Left lung (tissue), 10 donors: ENCODE measurements around the gene KRTAP10-3. TPM values are rescaled to one million over a fixed set of nuclear protein-coding genes. Genes with fewer than 3 reads are reported as not detected.
A peak's percentile ranks its signal among the peaks of the same experiment; 100 is the strongest.

ENCODE experiments used
- ATAC-seq: fragments of 200-7000 bp; cut with Tn5 transposase; one replicate; pipeline ENCODE4 v1.9.1; 2020; ENCODE audit warnings: moderate library complexity
- DNase-seq, 4 donors: peaks; one replicate each; pipeline ENCODE4 v3.0.0-alpha.2; 2013 to 2020
- H3K27ac ChIP-seq, 2 donors: fragments of 200-600 bp; sonication (generic) in 1 of 2; one replicate each; pipeline versions ENCODE4 v1.5.0 to v1.8.0; 2020 to 2021
- H3K27me3 ChIP-seq, 2 donors: fragments of 200-600 bp; sonication (generic) in 1 of 2; one replicate each; pipeline versions ENCODE4 v1.5.0 to v1.8.0; 2020 to 2021
- H3K36me3 ChIP-seq, 2 donors: fragments of 200-600 bp; sonication (generic) in 1 of 2; one replicate each; pipeline versions ENCODE4 v1.5.0 to v1.8.0; 2020 to 2021
- H3K4me1 ChIP-seq, 2 donors: fragments of 200-600 bp; one replicate each; pipeline ENCODE4 v1.8.0; 2021
- H3K4me3 ChIP-seq, 2 donors: fragments of 200-600 bp; sonication (generic) in 1 of 2; one replicate each; pipeline versions ENCODE4 v1.5.0 to v1.8.0; 2020 to 2021; ENCODE audit warnings: mild to moderate bottlenecking in 1 of 2
- H3K9me3 ChIP-seq, 2 donors: fragments of 200-600 bp; sonication (generic) in 1 of 2; one replicate each; pipeline versions ENCODE4 v1.5.0 to v1.8.0; 2020 to 2021
- CTCF ChIP-seq, 2 donors: fragments of 200-600 bp; sonication (generic) in 1 of 2; IDR thresholded peaks; one replicate each; pipeline versions ENCODE4 v1.5.0 to v1.8.0; 2021; ENCODE audit warnings: antibody characterized with exemption in 2 of 2
- intact Hi-C, 2 donors: fragments of 100-400 bp; cut with DNase I; formaldehyde crosslinking; loops; one replicate each; pipeline versions ENCODE4 v1.11.2 to v1.14.2; 2022
- polyA plus RNA-seq, 6 donors: library from polyadenylated mRNA; unstranded; fragments of 120-200 nt; gene quantifications; one replicate each; pipeline ENCODE4 v1.2.1, GENCODE V29; 2013; ENCODE audit not compliant: insufficient read length in 6 of 6
- total RNA-seq, 2 donors: library from RNA; stranded (reverse); fragmentation: NEBNext Ultra II Directional; extraction: Animal tissue kit (Norgen Biotek cat#: 25700); gene quantifications; one replicate each; pipeline ENCODE4 v1.2.1, GENCODE V29; 2021
- donor health status: DM: no; HTN: yes; CAD: no.
- donor health status: DM: no; HTN: no; CAD: no.

Gene KRTAP10-3
- total and polyA plus RNA-seq, 8 donors, result not detected

GRCh38 chr21:44521301-44521927, 37.2 kb downstream of the KRTAP10-3 start:
- ATAC-seq (peak; percentile 22), DNase-seq (peak in 2 of 4 donors; percentile 26 to 61)
- no peak overlapping the region for H3K4me3 ChIP-seq
- no peaks in the 10 kb centered on the region for H3K4me1 ChIP-seq
- peaks cover 0 to 36% of the 10 kb centered on the region in 2 donors for H3K27me3 ChIP-seq
- no peaks in the 10 kb centered on the region for H3K36me3 ChIP-seq
- intact Hi-C loops, result no loop called here
- H3K9me3 ChIP-seq, result peaks cover 0 to 3% of the 10 kb centered on the region in 2 donors
- H3K27ac ChIP-seq, result no peak overlapping the region
- TF ChIP-seq CTCF (IDR thresholded peaks at IDR 0.05), result no peak

DNA sequence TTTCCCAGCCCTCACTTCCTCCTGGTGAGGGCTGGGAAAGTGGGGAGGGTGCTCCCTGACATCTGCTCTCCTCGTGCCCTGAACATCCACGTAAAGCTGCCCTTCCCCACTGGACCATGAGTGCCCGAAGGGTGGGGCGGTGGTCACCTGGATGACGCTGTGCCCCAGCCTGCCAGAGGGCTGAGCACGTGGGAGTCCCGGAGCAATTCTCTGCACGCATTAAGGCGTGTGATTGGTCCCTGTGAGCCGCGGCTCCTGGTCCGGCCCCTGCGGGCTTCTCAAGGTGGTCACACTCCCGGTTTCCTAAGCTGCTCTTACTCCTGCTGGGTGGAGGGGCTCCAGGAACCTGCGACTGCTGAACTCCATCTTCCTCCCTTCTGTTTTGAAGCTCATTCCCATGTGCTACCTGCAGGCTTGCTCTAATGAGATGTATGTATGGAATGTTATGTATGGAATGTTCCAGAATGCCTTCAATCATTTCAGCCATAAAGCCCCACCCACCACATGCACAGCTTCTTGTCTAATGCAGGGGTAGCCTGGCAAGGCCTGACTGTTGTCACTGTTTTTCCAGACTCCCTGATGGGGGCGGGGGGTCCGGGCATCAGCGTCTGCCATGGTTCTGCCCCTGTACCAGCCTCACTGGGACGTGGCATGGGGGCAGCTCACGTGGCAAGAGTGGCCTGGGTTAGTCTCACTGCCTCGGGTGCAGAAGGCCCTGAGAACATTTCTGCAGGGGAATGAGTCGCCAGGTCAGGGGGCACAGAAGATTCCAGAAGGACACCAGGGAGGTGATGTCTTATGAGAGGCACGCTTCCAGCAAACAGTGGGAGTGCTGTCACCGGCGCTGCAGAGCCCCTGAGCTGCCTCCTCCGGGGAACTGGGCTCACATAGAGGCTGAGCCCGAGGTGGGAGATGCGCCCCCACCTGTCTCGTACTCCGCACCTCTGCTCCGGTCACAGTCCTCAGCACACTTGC, 38.0 kb downstream of the KRTAP10-3 start:
- no peak for TF ChIP-seq CTCF (IDR thresholded peaks at IDR 0.05)
- intact Hi-C loops, result no loop called here

DNA sequence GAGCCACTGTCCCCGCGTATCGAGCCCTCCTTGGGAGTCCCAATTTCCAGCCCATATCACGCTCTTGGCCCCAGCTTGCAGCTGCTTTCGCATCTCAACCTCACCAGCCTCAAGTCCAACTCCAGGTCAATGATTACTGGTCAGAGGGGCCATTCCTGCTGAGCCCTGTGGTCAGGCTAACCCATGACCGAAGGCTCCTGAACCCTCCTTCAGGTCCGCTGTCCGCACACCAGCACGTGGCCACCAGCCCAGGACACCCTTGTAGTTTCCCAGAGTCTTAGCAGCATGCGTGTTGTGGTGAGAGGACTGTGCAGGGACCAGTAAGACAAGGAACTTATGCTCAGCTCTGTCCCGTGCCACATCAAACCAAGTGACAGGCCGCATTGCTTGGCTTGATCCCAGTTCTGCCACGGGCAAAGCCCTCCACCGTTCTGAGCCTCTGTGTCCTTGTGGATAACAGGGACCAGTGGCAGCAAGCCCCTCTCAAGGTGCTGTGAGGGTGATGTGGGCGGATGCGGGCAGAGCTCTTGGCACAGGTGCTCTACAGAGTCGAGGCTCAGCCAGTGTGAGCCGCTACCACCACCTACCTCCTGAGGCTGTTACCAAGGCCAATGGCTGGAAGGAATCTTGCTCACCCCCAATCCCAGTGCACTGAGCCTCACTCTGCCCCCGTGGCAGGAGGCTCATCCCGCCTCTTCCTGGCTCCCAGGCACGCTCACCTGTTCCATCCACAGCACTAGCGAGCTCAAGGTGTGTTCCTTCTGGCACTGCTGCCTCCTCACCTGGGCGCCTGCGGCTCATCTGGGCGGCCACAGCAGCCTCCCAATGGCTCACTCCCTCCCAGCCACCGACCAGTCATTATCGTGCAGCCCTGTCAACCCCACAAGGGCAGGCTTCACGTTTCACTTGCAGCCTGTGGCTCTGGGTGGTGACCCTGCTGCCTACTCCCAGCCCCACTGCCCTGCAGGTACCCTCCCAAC, 39.0 kb downstream of the KRTAP10-3 start:
- intact Hi-C loops, result no loop called here
- peak in 2 of 4 donors; percentile 24 to 51 for DNase-seq

More for the DNA sequence above, 38.0 kb downstream of the KRTAP10-3 start:
- Histone ChIP-seq H3K27ac (no peak overlapping the region), H3K4me1 (no peaks in the 10 kb centered on the region), H3K27me3 (peaks cover 0 to 36% of the 10 kb centered on the region in 2 donors), H3K4me3 (no peak overlapping the region), H3K9me3 (peaks cover 0 to 3% of the 10 kb centered on the region in 2 donors), H3K36me3 (no peaks in the 10 kb centered on the region)
- ATAC-seq (no peak), DNase-seq (peak in 1 of 4 donors; percentile 21)

DNA sequence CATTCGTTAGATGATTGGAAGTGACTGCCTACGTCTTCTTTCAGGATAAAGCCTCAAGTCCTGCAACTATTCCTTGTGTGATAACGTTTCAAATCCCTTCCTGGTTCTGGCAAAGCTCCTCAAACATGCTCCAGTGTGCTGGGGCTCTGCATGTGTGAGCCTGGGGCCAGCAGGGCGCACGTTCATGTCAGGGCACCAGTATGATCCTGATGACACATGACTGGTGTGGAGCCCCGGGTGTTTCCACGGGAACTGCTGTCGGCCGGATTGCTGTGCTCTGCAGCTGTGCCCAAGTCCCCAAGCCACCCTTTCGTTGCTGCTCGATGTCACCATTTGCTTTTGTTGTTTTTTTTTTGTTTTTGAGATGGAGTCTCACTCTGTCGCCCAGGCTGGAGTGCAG, 39.9 kb downstream of the KRTAP10-3 start:
- Histone ChIP-seq H3K27me3 (peaks cover 0 to 36% of the 10 kb centered on the region in 2 donors), H3K36me3 (no peaks in the 10 kb centered on the region), H3K4me1 (no peaks in the 10 kb centered on the region), H3K4me3 (no peak overlapping the region), H3K27ac (no peak overlapping the region), H3K9me3 (peaks cover 0 to 3% of the 10 kb centered on the region in 2 donors)
- no peak for TF ChIP-seq CTCF (IDR thresholded peaks at IDR 0.05)
- no peak for ATAC-seq
- DNase-seq, result peak in 1 of 4 donors; percentile 49
- intact Hi-C loops, result no loop called here

More for the DNA sequence above, 39.0 kb downstream of the KRTAP10-3 start:
- no peak overlapping the region for H3K27ac ChIP-seq
- H3K4me3 ChIP-seq, result no peak overlapping the region
- no peaks in the 10 kb centered on the region for H3K36me3 ChIP-seq
- TF ChIP-seq CTCF (IDR thresholded peaks at IDR 0.05), result no peak
- H3K4me1 ChIP-seq, result no peaks in the 10 kb centered on the region
- peaks cover 0 to 3% of the 10 kb centered on the region in 2 donors for H3K9me3 ChIP-seq
- no peak for ATAC-seq
- H3K27me3 ChIP-seq, result peaks cover 0 to 36% of the 10 kb centered on the region in 2 donors
